Measurements from ENCODE around the gene EEPD1. TPM values are rescaled to one million over a fixed set of nuclear protein-coding genes. Genes with fewer than 3 reads are reported as not detected.

EEPD1 gene
- total RNA-seq, 1 donor from 2014 or later = 12.5 TPM

- Histone ChIP-seq H3K4me1 (ENCODE audit: control insufficient read depth in 3 of 3, insufficient read depth in 3 of 3, low read length in 3 of 3) (peaks cover 73 to 77% (median 75%) of the 10 kb centered on the region in 3 donors), H3K27me3 (ENCODE audit: control insufficient read depth in 3 of 3, insufficient read depth in 3 of 3, low read length in 3 of 3) (no peaks in the 10 kb centered on the region), H3K9ac (ENCODE audit: low read depth in 1 of 3, low read length in 3 of 3) (peak overlapping the region in 2 of 3 donors; percentile 24 to 26), H3K36me3 (ENCODE audit: control insufficient read depth in 3 of 3, insufficient read depth in 3 of 3, low read length in 3 of 3) (peaks cover 0 to 1% (median 0%) of the 10 kb centered on the region in 3 donors), H3K9me3 (ENCODE audit: control insufficient read depth in 3 of 3, low read length in 3 of 3) (no peaks in the 10 kb centered on the region), H3K4me3 (ENCODE audit: low read length in 3 of 3) (peak overlapping the region in 1 of 3 donors; percentile 15), H3K27ac (ENCODE audit: low read depth, low read length) (peak overlapping the region; percentile 68)
Observed at GRCh38 chr7:36208997-36209813, 56.2 kb downstream of the EEPD1 start.

GRCh38 chr7:36209814-36210183 is 56.7 kb downstream of the EEPD1 start:
- Histone ChIP-seq H3K9me3 (ENCODE audit: control insufficient read depth in 3 of 3, low read length in 3 of 3) (no peaks in the 10 kb centered on the region), H3K9ac (ENCODE audit: low read depth in 1 of 3, low read length in 3 of 3) (no peak overlapping the region), H3K27me3 (ENCODE audit: control insufficient read depth in 3 of 3, insufficient read depth in 3 of 3, low read length in 3 of 3) (no peaks in the 10 kb centered on the region), H3K27ac (ENCODE audit: low read depth, low read length) (peak overlapping the region; percentile 68), H3K36me3 (ENCODE audit: control insufficient read depth in 3 of 3, insufficient read depth in 3 of 3, low read length in 3 of 3) (peaks cover 0 to 1% (median 0%) of the 10 kb centered on the region in 3 donors), H3K4me3 (ENCODE audit: low read length in 3 of 3) (peak overlapping the region in 1 of 3 donors; percentile 15), H3K4me1 (ENCODE audit: control insufficient read depth in 3 of 3, insufficient read depth in 3 of 3, low read length in 3 of 3) (peaks cover 73 to 77% (median 76%) of the 10 kb centered on the region in 3 donors)

GRCh38 chr7:36210291-36210922 is 57.4 kb downstream of the EEPD1 start:
- H3K9ac ChIP-seq (ENCODE audit: low read depth in 1 of 3, low read length in 3 of 3) = peak overlapping the region; percentile 16 to 60 (median 53)
- H3K27ac ChIP-seq (ENCODE audit: low read depth, low read length) = peak overlapping the region; percentile 68
- H3K4me1 ChIP-seq (ENCODE audit: control insufficient read depth in 3 of 3, insufficient read depth in 3 of 3, low read length in 3 of 3) = peaks cover 74 to 77% (median 76%) of the 10 kb centered on the region in 3 donors
- no peaks in the 10 kb centered on the region for H3K27me3 ChIP-seq (ENCODE audit: control insufficient read depth in 3 of 3, insufficient read depth in 3 of 3, low read length in 3 of 3)
- no peaks in the 10 kb centered on the region for H3K9me3 ChIP-seq (ENCODE audit: control insufficient read depth in 3 of 3, low read length in 3 of 3)
- peaks cover 0 to 1% (median 0%) of the 10 kb centered on the region in 3 donors for H3K36me3 ChIP-seq (ENCODE audit: control insufficient read depth in 3 of 3, insufficient read depth in 3 of 3, low read length in 3 of 3)
- H3K4me3 ChIP-seq (ENCODE audit: low read length in 3 of 3) = peak overlapping the region in 1 of 3 donors; percentile 16

GRCh38 chr7:36214608-36215456 is 61.8 kb downstream of the EEPD1 start:
- H3K27ac ChIP-seq (ENCODE audit: low read depth, low read length) = peak overlapping the region; percentile 21
- peaks cover 38 to 45% (median 40%) of the 10 kb centered on the region in 3 donors for H3K4me1 ChIP-seq (ENCODE audit: control insufficient read depth in 3 of 3, insufficient read depth in 3 of 3, low read length in 3 of 3)
- no peak overlapping the region for H3K4me3 ChIP-seq (ENCODE audit: low read length in 3 of 3)
- no peaks in the 10 kb centered on the region for H3K36me3 ChIP-seq (ENCODE audit: control insufficient read depth in 3 of 3, insufficient read depth in 3 of 3, low read length in 3 of 3)
- H3K27me3 ChIP-seq (ENCODE audit: control insufficient read depth in 3 of 3, insufficient read depth in 3 of 3, low read length in 3 of 3) = no peaks in the 10 kb centered on the region
- H3K9me3 ChIP-seq (ENCODE audit: control insufficient read depth in 3 of 3, low read length in 3 of 3) = no peaks in the 10 kb centered on the region
- no peak overlapping the region for H3K9ac ChIP-seq (ENCODE audit: low read depth in 1 of 3, low read length in 3 of 3)

- peaks cover 32 to 41% (median 34%) of the 10 kb centered on the region in 3 donors for H3K4me1 ChIP-seq (ENCODE audit: control insufficient read depth in 3 of 3, insufficient read depth in 3 of 3, low read length in 3 of 3)
Observed at GRCh38 chr7:36215457-36215765, 62.4 kb downstream of the EEPD1 start.

GRCh38 chr7:36216063-36216684 is 63.1 kb downstream of the EEPD1 start:
- H3K4me3 ChIP-seq (ENCODE audit: low read length in 3 of 3) = no peak overlapping the region
- H3K9ac ChIP-seq (ENCODE audit: low read depth in 1 of 3, low read length in 3 of 3) = no peak overlapping the region
- H3K27me3 ChIP-seq (ENCODE audit: control insufficient read depth in 3 of 3, insufficient read depth in 3 of 3, low read length in 3 of 3) = no peaks in the 10 kb centered on the region
- H3K27ac ChIP-seq (ENCODE audit: low read depth, low read length) = peak overlapping the region; percentile 15
- H3K4me1 ChIP-seq (ENCODE audit: control insufficient read depth in 3 of 3, insufficient read depth in 3 of 3, low read length in 3 of 3) = peaks cover 24 to 34% (median 26%) of the 10 kb centered on the region in 3 donors
- no peaks in the 10 kb centered on the region for H3K36me3 ChIP-seq (ENCODE audit: control insufficient read depth in 3 of 3, insufficient read depth in 3 of 3, low read length in 3 of 3)
- H3K9me3 ChIP-seq (ENCODE audit: control insufficient read depth in 3 of 3, low read length in 3 of 3) = no peaks in the 10 kb centered on the region

More at GRCh38 chr7:36215457-36215765, 62.4 kb downstream of the EEPD1 start:
- Histone ChIP-seq H3K36me3 (ENCODE audit: control insufficient read depth in 3 of 3, insufficient read depth in 3 of 3, low read length in 3 of 3) (no peaks in the 10 kb centered on the region), H3K4me3 (ENCODE audit: low read length in 3 of 3) (no peak overlapping the region), H3K9me3 (ENCODE audit: control insufficient read depth in 3 of 3, low read length in 3 of 3) (no peaks in the 10 kb centered on the region), H3K9ac (ENCODE audit: low read depth in 1 of 3, low read length in 3 of 3) (no peak overlapping the region), H3K27me3 (ENCODE audit: control insufficient read depth in 3 of 3, insufficient read depth in 3 of 3, low read length in 3 of 3) (no peaks in the 10 kb centered on the region), H3K27ac (ENCODE audit: low read depth, low read length) (peak overlapping the region; percentile 15)

- H3K9ac ChIP-seq (ENCODE audit: low read depth in 1 of 3, low read length in 3 of 3) = no peak overlapping the region
- no peaks in the 10 kb centered on the region for H3K9me3 ChIP-seq (ENCODE audit: control insufficient read depth in 3 of 3, low read length in 3 of 3)
- no peaks in the 10 kb centered on the region for H3K36me3 ChIP-seq (ENCODE audit: control insufficient read depth in 3 of 3, insufficient read depth in 3 of 3, low read length in 3 of 3)
- H3K27ac ChIP-seq (ENCODE audit: low read depth, low read length) = no peak overlapping the region
- no peaks in the 10 kb centered on the region for H3K27me3 ChIP-seq (ENCODE audit: control insufficient read depth in 3 of 3, insufficient read depth in 3 of 3, low read length in 3 of 3)
- no peak overlapping the region for H3K4me3 ChIP-seq (ENCODE audit: low read length in 3 of 3)
- H3K4me1 ChIP-seq (ENCODE audit: control insufficient read depth in 3 of 3, insufficient read depth in 3 of 3, low read length in 3 of 3) = peaks cover 21 to 34% (median 25%) of the 10 kb centered on the region in 3 donors
Observed at GRCh38 chr7:36217211-36217960, 64.3 kb downstream of the EEPD1 start.

GRCh38 chr7:36217961-36218284 is 64.9 kb downstream of the EEPD1 start:
- no peaks in the 10 kb centered on the region for H3K36me3 ChIP-seq (ENCODE audit: control insufficient read depth in 3 of 3, insufficient read depth in 3 of 3, low read length in 3 of 3)
- H3K27me3 ChIP-seq (ENCODE audit: control insufficient read depth in 3 of 3, insufficient read depth in 3 of 3, low read length in 3 of 3) = no peaks in the 10 kb centered on the region
- H3K4me1 ChIP-seq (ENCODE audit: control insufficient read depth in 3 of 3, insufficient read depth in 3 of 3, low read length in 3 of 3) = peaks cover 21 to 34% (median 25%) of the 10 kb centered on the region in 3 donors
- no peak overlapping the region for H3K27ac ChIP-seq (ENCODE audit: low read depth, low read length)
- H3K9me3 ChIP-seq (ENCODE audit: control insufficient read depth in 3 of 3, low read length in 3 of 3) = no peaks in the 10 kb centered on the region
- no peak overlapping the region for H3K9ac ChIP-seq (ENCODE audit: low read depth in 1 of 3, low read length in 3 of 3)
- H3K4me3 ChIP-seq (ENCODE audit: low read length in 3 of 3) = no peak overlapping the region

GRCh38 chr7:36219429-36219828 is 66.4 kb downstream of the EEPD1 start:
- Histone ChIP-seq H3K4me1 (ENCODE audit: control insufficient read depth in 3 of 3, insufficient read depth in 3 of 3, low read length in 3 of 3) (peaks cover 14 to 21% (median 16%) of the 10 kb centered on the region in 3 donors), H3K27ac (ENCODE audit: low read depth, low read length) (no peak overlapping the region), H3K4me3 (ENCODE audit: low read length in 3 of 3) (no peak overlapping the region), H3K9ac (ENCODE audit: low read depth in 1 of 3, low read length in 3 of 3) (no peak overlapping the region), H3K27me3 (ENCODE audit: control insufficient read depth in 3 of 3, insufficient read depth in 3 of 3, low read length in 3 of 3) (no peaks in the 10 kb centered on the region), H3K9me3 (ENCODE audit: control insufficient read depth in 3 of 3, low read length in 3 of 3) (no peaks in the 10 kb centered on the region), H3K36me3 (ENCODE audit: control insufficient read depth in 3 of 3, insufficient read depth in 3 of 3, low read length in 3 of 3) (no peaks in the 10 kb centered on the region)

All from skeletal muscle tissue (tissue), 4 donors.